Vagina (tissue), 2 donors: ENCODE data around the gene SLC15A4. TPM values are rescaled to one million over a fixed set of nuclear protein-coding genes. Genes with fewer than 3 reads are reported as not detected.

Experiments used
- DNase-seq, 2 donors: peaks; one replicate each; pipeline ENCODE4 v3.0.0-alpha.2; 2017; ENCODE audit errors: extremely low spot score in 2 of 2
- H3K27ac ChIP-seq: fragments of 200-600 bp; sonication (generic); one replicate; pipeline ENCODE4 v1.5.1; 2019
- H3K27me3 ChIP-seq: fragments of 200-600 bp; sonication (generic); one replicate; pipeline ENCODE4 v1.5.1; 2019
- H3K36me3 ChIP-seq, 2 donors: fragments of 200-600 bp; sonication (generic); one replicate each; pipeline ENCODE4 v1.5.1; 2017 to 2019
- H3K4me1 ChIP-seq: fragments of 200-600 bp; sonication (generic); one replicate; pipeline ENCODE4 v1.5.1; 2019
- H3K4me3 ChIP-seq, 2 donors: fragments of 200-600 bp; sonication (generic); 1 replicate in 1 of 2; 2 replicates in 1 of 2; pipeline ENCODE4 v1.5.1; 2016 to 2019
- H3K9me3 ChIP-seq: fragments of 200-600 bp; sonication (generic); one replicate; pipeline ENCODE4 v1.5.1; 2019
- POLR2A ChIP-seq, 2 donors: fragments of 450-650 bp; IDR thresholded peaks; one replicate each; pipeline ENCODE4 v1.6.1; 2017; ENCODE audit warnings: antibody characterized with exemption in 2 of 2, mild to moderate bottlenecking in 2 of 2, moderate library complexity in 2 of 2
- POLR2AphosphoS5 ChIP-seq, 2 donors: sonication (generic); formaldehyde crosslinking; IDR thresholded peaks; one replicate each; pipeline ENCODE4 v1.9.0; 2017; ENCODE audit warnings: antibody characterized with exemption in 2 of 2, mild to moderate bottlenecking in 2 of 2, low read depth in 1 of 2; ENCODE audit not compliant: insufficient read depth in 1 of 2
- intact Hi-C: fragments of 100-400 bp; cut with DNase I; formaldehyde crosslinking; loops from one replicate; pipeline ENCODE4 v1.15.1; 2023
- total RNA-seq: library from RNA; depleted of rRNA; stranded (reverse); fragments of >200 nt; gene quantifications from one replicate; pipeline ENCODE4 v1.2.3, GENCODE V29; 2016
- TF ChIP-seq, protein P1 (sequence below), 3 experiments: fragments of 450-650 bp in 2 of 3; fragments of 200-600 bp in 1 of 3; sonication (generic) in 1 of 3; IDR thresholded peaks; one replicate each; pipeline ENCODE4 v1.5.1; 2017 to 2019; ENCODE audit warnings: antibody characterized with exemption in 3 of 3, mild to moderate bottlenecking in 2 of 3, moderate library complexity in 2 of 3

The SLC15A4 gene
- total RNA-seq, 1 donor from 2014 or later: 36.1 TPM

DNA sequence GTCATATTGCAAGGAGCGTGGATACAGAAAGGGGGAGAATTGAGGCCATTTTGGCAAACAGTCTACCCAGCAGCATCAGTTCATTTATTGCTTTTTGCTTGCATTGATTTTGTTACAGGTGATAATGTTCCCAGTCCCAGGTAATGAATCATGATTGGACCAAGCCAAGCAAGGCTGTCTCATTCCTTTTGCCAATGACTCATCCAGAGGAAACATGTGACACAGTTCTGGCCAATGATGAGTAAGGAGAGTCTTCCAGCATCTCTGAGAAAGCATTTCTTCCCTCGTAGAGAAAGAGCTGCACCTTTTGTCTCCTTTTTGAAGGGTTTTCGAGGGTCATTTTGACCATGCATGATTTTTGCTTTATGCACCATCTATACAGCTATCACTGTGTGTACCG is 68.2 kb downstream of the SLC15A4 start:
- TF ChIP-seq, protein P1, sequence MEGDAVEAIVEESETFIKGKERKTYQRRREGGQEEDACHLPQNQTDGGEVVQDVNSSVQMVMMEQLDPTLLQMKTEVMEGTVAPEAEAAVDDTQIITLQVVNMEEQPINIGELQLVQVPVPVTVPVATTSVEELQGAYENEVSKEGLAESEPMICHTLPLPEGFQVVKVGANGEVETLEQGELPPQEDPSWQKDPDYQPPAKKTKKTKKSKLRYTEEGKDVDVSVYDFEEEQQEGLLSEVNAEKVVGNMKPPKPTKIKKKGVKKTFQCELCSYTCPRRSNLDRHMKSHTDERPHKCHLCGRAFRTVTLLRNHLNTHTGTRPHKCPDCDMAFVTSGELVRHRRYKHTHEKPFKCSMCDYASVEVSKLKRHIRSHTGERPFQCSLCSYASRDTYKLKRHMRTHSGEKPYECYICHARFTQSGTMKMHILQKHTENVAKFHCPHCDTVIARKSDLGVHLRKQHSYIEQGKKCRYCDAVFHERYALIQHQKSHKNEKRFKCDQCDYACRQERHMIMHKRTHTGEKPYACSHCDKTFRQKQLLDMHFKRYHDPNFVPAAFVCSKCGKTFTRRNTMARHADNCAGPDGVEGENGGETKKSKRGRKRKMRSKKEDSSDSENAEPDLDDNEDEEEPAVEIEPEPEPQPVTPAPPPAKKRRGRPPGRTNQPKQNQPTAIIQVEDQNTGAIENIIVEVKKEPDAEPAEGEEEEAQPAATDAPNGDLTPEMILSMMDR (IDR thresholded peaks at IDR 0.05): no peak
- TF ChIP-seq POLR2A (IDR thresholded peaks at IDR 0.05) (no peak), POLR2AphosphoS5 (IDR thresholded peaks at IDR 0.05; ENCODE audit: insufficient read depth in 1 of 2, low read depth in 1 of 2) (no peak)
- H3K36me3 ChIP-seq: no peaks in the 10 kb centered on the region
- DNase-seq: no peak
- H3K9me3 ChIP-seq: no peaks in the 10 kb centered on the region
- H3K4me3 ChIP-seq: no peak overlapping the region
- no peaks in the 10 kb centered on the region for H3K27me3 ChIP-seq
- no peak overlapping the region for H3K27ac ChIP-seq
- intact Hi-C loops: no loop called here
- H3K4me1 ChIP-seq: no peaks in the 10 kb centered on the region

DNA sequence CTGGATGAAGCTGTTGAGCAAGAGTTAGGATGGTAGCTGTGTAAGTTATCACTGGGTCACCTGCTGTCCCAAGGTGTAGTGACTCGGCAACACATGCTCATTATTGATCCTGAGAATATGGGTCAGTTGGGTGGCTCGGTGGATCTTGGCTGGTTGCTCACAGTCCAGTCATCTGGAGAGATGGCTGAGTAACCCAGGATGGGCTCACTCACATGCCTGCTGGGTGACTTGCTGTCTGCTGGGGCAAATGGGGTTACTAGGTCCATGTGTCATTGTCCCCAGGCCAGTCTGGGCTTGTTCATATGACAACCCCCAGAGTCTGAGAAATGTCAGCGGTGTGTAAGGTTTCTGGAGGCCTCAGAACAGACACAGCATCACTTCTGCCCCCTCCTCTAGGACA is 69.5 kb downstream of the SLC15A4 start:
- no peaks in the 10 kb centered on the region for H3K4me1 ChIP-seq
- H3K27ac ChIP-seq: no peak overlapping the region
- no peak for DNase-seq
- no peak overlapping the region for H3K4me3 ChIP-seq
- intact Hi-C loops: no loop called here
- H3K27me3 ChIP-seq: no peaks in the 10 kb centered on the region
- no peaks in the 10 kb centered on the region for H3K36me3 ChIP-seq
- no peak for TF ChIP-seq POLR2A (IDR thresholded peaks at IDR 0.05)
- H3K9me3 ChIP-seq: no peaks in the 10 kb centered on the region

DNA sequence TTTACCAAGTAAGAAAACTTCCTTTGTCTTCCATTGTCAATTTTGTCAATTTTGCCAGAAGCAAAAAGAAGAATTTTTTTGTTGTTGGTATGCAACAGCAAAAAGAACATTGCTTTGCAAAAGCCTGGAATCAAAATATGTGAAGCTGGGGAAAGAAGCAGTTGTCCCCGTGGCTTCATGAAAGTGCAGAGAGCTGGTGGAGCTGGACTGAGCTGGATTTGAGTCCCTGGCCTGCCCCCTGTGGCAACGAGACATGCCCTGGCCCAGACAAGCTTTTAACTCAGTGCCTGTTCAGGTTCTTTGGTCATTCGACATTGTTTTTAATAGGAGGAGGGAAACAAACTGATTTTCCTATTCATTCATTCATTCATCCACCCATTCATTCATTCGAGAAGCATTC is 70.3 kb downstream of the SLC15A4 start:
- TF ChIP-seq POLR2AphosphoS5 (IDR thresholded peaks at IDR 0.05; ENCODE audit: insufficient read depth in 1 of 2, low read depth in 1 of 2) (no peak), POLR2A (IDR thresholded peaks at IDR 0.05) (no peak)
- TF ChIP-seq, protein P1 (IDR thresholded peaks at IDR 0.05): no peak
- H3K27ac ChIP-seq: no peak overlapping the region
- intact Hi-C loops: no loop called here
- no peak overlapping the region for H3K4me3 ChIP-seq
- DNase-seq: no peak
- no peaks in the 10 kb centered on the region for H3K27me3 ChIP-seq
- H3K9me3 ChIP-seq: no peaks in the 10 kb centered on the region
- H3K4me1 ChIP-seq: no peaks in the 10 kb centered on the region
- H3K36me3 ChIP-seq: no peaks in the 10 kb centered on the region

DNA sequence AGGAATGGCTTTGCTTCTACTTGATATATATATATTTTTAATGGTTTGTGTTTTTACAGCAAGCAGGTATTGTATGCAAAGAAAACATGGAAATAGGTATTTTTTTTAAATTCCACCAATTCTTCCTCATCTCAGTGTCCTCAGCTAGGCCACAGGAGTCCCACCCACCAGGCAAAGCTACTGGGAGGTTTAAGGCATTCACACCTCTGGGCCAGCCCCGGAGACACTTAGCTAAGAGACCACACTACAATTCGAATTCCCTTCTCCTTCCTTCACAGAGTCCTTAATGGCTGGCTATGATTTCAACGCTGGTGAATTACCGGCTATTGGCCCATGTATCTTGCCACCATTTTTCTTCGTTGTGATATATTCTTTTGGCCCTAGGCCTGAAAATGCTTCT is 71.4 kb downstream of the SLC15A4 start:
- Histone ChIP-seq H3K27me3 (no peaks in the 10 kb centered on the region), H3K4me1 (no peaks in the 10 kb centered on the region), H3K27ac (no peak overlapping the region), H3K4me3 (no peak overlapping the region), H3K36me3 (no peaks in the 10 kb centered on the region), H3K9me3 (no peaks in the 10 kb centered on the region)
- intact Hi-C loops: no loop called here
- DNase-seq: no peak
- TF ChIP-seq POLR2A (IDR thresholded peaks at IDR 0.05) (no peak), POLR2AphosphoS5 (IDR thresholded peaks at IDR 0.05; ENCODE audit: insufficient read depth in 1 of 2, low read depth in 1 of 2) (no peak)
- TF ChIP-seq, protein P1 (IDR thresholded peaks at IDR 0.05): no peak

DNA sequence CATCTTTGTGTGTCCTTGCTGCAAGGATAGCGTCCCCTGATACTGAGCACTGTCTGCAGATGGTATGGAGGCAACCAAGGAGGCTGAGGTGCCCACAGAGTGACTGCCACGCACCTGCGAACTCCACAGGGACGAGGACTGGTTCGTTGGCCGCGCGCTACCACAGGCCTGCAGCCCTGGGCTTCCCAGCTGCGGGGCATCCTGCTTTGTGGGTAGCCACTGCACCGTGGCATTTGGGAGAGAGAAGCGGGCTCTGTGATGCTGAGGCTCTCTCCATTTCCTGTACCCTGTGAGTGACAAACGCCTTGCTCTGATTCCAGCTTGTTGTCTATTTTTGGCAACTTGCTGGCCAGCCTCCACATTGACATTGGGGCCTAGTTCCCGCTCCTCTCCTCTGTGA is 76.3 kb downstream of the SLC15A4 start:
- no peaks in the 10 kb centered on the region for H3K9me3 ChIP-seq
- H3K27me3 ChIP-seq: no peaks in the 10 kb centered on the region
- H3K4me1 ChIP-seq: no peaks in the 10 kb centered on the region
- no peak for DNase-seq
- no peak overlapping the region for H3K27ac ChIP-seq
- no peaks in the 10 kb centered on the region for H3K36me3 ChIP-seq
- intact Hi-C loops: no loop called here
- no peak overlapping the region for H3K4me3 ChIP-seq
- no peak for TF ChIP-seq POLR2AphosphoS5 (IDR thresholded peaks at IDR 0.05; ENCODE audit: insufficient read depth in 1 of 2, low read depth in 1 of 2)
- TF ChIP-seq, protein P1 (IDR thresholded peaks at IDR 0.05): no peak
- no peak for TF ChIP-seq POLR2A (IDR thresholded peaks at IDR 0.05)
